GM15510 (cell line): ENCODE measurements around the gene GLIS1.

ENCODE experiments used
- POLR2A ChIP-seq: IDR thresholded peaks from 3 replicates; pipeline ENCODE4 v1.6.1; 2011; ENCODE audit warnings: borderline replicate concordance; ENCODE audit not compliant: insufficient read length; ENCODE audit errors: extremely low read depth

Gene GLIS1

DNA sequence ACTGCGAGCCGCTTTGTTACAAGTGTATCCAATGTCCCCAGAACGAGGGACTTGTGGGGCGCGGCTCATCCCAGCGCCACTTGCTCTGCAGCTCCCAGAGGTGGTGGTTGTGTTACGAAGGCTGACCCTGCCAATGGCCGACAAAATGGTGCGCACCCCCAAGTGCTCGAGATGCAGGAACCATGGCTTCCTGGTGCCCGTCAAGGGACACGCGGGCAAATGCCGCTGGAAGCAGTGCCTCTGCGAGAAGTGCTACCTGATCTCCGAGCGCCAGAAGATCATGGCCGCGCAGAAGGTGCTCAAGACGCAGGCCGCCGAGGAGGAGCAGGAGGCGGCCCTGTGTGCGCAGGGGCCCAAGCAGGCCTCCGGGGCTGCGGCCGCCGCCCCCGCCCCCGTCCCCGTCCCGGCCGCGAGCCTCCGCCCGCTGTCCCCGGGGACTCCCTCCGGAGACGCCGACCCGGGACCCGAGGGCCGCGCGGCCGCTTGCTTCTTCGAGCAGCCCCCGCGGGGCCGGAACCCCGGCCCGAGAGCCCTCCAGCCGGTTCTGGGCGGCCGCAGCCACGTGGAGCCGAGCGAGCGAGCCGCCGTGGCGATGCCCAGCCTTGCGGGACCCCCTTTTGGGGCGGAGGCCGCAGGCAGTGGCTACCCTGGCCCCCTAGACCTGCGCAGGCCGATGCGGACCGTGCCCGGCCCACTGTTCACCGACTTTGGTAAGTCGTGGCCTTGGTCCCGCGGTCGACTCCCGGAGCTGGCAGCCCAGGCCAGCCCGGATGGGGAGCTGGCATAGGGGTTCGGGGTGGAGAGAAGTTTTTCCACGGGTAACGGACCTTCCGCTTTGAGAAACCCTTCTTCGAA is 279.4 kb downstream of the GLIS1 start, which contains the start of gene DMRTB1:
TSS of gene DMRTB1 (plus strand) at position 79 of the 855 bp plus-strand sequence. CDS start at position 134, 55 bp downstream.
- TF ChIP-seq POLR2A: no peak

DNA sequence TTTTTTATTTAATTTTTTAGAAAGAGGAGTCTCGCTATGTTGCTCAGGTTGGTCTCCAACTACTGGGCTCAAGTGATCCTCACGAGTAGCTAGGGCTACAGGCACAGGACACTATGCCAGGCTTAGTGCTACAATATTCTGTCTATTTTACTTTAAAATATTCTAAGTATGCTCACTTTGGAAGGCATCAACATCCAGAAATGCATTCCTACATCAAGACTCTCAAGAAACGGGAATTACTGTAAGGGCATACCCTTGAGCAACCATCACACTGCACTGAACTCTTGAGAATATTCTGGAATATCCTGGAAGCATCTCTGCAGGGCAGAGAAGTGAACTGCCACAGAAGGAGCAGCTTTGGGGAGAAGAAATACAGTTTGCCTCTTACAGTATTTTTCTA is 280.3 kb downstream of the GLIS1 start:
- TF ChIP-seq POLR2A: no peak
